NCI-H1048 (cell line): ENCODE data around the gene TTC7B.

ENCODE experiments used
- DNase-seq: peaks from one replicate; lab custom pipeline; 2025; lab: John Stamatoyannopoulos, UW

The TTC7B gene

DNA sequence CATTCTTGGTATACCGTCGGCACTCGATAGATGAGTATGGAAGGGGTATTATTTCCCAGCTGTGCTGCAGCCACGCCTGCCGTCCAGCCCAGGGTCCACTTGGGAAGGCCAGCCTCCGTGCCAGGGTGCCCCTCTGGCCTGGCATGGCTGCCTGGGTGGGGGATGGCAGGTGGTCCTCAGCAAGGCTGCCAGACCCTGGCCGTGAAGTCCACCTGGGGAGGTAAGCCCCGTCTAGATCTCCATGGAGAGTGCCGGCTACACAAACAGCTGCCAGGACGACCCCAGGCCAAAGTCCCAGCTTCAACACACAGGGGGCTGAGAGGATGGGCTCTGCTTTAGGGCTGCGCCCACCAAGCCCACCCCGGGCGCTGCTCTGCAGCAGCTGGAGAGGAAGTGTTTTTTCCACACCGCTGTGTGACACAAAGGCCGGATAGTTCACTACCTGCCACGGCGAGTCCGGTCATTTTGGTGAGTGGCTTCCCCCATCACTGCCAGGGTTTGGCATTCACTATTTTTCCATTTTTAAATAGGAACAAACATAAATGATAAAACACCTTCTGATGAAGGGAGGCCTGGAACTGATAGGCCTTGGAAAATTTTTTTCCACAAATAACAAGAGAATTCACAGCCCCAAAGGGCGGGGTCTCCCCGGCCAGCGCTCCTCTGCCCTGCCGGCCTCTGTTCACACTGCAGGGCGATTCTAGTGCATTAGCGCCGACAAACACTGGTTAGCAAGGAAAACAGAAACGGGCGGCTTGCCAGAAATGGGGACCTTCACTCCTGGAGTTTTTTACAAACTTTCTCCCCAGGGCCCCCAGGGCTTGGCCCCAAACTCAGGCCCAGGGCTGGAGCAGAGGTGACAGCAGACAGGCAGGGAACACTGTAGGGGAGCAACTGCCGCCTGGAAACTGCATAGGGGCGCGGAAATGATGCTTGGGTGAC is 257.9 kb downstream of the TTC7B start:
- DNase-seq: no peak

DNA sequence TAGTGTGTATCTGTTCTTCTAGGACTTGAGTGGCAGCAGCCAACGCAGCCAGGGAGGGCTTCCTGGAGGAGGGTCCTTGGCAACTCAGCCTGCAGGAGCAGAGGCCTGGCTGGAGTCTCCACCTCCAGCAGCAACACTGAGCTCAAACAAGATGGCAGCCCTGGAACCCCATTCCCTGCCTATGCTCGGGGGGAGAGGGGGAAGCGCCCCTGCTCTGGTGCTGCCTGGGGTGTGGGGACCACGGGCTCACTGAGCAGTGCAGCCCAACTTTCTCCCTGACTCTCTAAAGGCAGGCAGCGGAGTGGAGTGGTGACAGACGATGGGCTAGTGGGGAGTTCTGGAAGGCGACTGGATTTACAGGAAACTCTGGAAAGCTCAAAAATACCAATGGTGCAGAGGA is 258.7 kb downstream of the TTC7B start:
- DNase-seq: no peak

DNA sequence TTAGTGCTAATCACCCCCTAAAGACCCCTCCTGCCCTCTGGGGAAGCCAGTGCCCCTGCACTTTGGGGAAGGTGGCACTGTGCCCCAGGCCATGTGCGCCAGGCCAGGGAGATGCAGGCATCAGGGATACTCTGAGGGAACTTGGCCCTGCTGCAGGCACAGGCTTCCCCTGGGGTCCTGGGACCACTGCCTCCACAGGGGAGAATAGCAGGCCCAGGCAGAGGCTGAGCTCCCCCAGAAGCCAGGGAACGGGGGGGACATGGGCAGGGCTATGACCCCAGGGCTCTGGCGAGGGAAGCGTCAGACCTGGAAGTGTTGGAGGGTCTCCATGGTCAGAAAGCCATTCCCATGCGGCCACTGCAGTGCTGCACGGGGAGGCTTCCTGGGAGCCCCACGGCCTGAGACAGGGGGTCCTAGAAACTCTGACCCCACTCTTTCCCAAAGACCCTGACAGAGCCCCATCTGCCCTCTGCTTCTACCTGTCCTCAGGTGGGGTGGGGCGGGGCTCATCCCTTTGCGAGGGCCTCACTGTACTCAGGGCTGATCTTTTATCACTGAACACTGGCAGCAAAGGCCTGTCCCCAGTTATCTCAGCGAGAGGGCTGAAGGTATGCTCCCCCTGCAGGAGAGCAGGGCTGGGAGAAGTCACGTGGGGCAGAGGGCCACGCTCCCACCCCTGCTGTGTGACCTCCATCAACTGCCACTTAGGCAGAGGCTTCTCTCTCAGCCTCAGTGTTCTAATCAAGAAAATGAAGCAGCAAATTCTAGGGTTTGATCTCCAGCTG is 259.4 kb downstream of the TTC7B start:
- no peak for DNase-seq

DNA sequence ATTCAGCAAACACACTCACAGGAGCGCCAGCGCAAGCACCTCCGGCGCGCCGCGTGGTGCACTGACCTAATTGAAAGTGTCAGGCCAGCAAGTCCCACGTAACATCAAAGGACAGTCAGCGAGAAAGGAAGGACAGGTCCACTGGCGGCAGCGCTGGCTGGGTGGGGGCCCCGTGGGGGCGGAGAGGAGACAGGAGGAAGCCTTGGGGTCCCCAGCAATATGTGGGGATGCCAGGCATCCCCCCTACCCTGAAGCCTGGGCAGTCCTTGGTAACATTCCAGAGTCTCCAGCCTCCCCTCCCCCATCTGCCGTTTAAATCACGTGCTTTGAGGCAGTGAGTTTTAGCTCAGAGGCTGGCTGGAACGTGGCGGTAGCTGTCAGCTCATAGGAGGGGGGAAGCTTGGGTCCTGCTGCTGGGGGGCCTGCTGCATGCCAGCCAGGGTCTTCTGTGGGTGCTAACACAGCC is 260.2 kb downstream of the TTC7B start:
- DNase-seq: no peak

DNA sequence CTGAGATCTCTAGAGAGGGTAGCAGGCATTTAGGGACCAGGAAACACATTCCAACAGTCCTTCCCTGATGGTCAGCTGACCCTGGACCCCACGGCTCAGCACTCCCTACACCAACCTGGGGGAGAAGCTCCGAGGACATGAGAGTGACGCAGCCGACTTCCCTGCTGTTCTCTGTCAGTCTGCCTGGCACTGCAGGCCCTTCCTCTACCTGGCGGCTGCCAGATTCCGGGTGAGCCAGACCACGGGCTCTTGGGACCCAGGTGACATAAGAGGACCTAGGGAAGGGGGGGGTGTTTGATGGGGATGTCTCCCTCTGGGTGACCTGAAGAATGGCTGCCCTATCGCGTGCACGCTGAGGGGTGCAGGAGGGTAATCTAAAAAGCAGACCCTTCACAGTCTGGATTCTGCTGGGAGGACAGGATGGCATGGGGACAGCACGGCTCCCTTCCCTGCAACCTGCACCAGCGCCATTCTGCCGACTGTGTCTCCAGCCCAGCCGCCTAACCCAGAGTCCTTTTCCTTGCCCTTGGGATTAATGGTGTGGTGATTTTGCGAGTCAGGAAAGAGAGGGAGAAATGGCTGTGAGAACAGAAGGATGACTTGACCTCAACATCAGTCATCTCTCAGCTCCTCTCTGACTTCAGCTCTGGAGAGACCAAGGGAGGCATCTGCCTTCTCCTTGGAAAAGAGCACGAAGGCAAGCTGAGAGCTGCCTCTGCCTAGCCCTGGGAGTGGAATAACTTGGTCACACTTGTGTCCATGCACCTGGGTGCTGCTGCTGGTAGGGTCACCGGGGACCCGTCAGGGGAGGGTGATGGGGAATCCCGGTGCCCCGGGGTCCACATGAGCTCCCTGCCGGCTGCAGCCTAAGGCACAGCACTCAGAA is 260.9 kb downstream of the TTC7B start:
- DNase-seq: no peak

DNA sequence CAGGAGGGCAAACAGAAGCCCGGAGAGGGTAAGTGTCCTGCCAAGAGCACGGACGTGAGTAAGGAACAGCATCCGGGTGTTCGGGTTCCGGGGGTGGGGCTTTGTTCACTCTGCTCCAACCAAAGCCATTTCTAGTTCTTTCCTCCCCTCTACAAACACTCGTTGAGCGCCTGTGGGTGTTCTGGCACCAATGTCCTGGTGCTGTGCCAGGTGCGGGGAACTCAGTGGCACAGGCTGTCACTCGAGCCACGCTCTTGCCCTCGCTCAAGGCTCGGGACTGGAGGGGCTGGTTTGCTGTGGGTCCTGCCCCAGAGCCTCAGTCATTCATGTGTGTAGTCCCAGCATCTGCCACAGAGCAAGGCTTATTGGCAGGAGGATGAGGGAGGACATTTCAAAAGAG is 261.9 kb downstream of the TTC7B start:
- no peak for DNase-seq

DNA sequence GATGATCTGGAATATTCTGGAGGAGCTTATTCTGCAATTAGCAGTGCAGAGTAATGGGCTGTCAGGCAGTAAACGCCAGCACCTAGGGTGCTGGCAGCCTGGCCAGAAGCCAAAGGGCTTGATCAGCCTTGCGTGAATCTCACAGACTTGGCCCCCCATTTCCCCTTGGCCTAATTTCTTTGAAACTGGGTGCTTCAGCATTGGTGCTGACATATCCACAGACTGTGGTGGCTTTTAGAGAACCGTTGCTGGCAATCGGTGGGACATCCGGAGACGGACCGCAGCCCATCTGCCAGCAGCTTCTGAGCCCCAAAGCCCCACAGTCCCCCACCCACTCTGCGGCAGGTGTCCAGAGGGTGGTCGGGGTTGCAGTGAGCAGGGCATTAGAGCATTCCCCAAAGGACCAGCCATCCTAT is 262.3 kb downstream of the TTC7B start:
- DNase-seq: no peak

DNA sequence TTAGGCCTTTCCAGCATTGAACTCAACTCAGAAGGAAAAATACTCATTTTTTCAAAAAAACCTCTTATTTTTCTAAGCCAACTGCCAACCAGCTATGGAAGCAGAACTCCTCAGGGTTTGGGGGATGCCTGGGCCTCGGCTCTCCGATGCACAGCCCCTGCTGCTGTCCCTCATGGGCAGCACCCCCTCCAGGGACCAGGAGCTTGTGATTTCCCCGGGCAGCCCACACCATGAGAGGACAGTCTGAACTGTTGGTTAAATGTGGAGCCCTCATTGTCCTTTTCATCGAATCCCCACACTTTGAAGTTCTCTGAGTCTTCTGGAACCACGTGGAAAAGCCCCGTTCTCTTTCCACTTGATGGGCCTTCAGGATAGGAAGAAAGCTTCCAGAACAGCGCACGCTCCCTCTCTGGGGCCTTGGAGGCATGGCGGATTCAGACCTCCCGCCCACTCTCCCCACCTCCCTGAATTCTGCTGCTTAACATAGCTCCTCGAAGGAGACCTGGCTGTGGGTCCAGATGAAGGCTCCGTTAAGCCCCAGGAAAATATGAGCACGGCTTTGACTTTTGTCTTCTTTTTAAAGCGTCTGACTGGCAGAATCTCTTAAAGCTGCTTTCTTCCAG is 262.8 kb downstream of the TTC7B start:
- DNase-seq: no peak

DNA sequence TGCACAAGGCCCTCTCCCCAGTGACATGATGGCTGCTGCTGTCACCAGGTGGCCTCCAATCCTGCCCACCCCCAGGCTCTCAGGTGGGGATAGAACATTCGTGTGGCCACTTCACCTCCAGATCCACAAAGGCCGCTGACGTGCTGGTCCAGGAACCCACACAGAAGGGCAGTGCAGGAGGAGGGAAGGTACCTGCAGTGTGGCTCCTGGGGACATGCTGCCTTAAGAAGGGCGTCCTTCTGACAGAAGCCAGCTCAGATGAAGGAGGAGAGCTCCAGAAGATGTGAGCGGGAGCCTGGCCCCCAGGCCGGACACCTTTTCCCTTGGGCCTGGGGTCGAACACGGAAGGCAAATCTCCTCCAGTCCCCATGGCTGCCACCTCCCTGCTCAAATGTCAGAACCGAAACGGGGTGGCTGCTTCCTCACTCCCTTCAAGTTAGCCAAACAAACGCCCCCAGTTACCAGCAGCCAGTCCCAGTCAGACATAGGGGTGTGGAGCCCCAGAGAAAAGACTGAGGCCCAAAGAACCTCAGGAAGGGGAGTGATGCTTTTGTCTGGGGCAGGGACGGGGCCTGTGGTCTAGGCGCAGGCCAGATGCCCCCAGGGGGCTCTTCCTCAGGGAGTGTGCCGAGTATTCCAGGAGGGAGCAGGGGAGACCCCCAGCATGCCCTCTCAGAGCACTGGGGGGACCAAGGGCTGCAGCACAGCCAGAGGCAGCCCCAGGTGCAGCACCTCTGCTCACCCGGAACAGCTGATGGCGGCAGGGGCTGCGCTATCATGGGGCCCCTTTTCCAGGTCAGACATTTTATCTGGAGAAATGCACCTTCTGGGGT is 263.5 kb downstream of the TTC7B start:
- no peak for DNase-seq

DNA sequence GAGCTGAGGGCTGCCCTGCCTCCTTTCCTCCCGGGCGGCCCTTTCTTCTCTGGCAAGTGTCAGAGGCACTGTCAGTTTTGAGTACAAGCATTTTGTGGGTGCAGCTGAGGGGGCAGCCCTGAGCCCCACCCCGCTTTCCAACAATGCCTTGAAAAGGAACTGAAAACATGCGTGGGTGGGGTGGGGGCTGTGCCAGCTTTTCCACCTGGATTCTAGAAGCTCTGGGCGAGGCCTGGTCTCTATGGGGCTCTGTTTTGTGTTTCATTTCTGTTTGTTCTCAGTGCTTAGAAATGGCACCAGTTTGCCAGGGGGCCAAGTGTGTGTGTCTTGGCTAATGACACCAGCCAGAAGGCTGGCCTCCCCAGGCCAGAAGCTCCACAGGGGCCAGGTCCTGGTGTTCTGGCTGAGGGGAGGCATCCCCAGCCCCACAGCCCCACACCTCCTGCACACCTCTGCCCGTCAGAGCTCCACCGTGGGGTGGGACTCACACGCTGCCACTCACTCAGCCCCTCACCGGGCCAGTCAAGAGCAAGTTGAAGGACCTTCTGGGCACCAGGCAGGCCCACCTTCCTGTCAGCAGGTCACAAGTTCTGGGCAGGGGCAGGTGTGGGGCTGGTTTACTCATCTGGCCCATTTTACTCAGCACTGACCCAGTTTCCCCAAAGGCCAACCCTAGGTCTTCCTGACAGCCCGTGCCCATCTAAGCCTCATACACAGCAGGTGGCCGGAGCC is 264.3 kb downstream of the TTC7B start:
- DNase-seq: no peak

DNA sequence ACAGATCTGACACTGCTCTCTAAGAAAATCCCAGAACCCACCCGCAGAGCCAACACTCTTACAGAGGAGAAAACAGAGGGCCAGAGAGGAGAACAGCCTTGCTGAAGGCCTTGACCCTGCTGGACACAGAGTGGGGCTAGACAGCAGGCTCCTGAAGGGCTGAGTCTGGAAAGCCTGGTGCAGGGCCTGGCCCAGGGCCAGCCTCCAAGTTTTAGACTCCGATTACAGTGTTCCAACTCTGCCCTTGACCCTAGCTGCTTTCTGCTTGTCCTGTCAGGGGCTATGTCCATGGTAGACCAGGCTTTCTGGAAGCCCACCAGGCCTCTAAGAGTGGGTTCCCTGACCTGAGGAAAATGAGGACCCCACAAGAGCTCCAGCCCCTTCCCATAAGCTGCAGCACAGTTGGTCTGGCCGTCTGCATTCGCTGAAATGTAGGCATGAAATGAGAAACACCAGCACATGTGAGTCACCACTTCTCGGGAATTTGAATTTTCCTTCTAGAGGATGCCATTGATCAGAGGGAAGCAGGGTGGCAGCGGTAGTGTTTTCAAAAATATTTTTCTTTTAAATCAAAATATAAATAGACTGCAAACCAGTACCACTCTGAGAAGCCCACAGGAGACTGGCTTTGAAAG is 265.0 kb downstream of the TTC7B start:
- DNase-seq: no peak

DNA sequence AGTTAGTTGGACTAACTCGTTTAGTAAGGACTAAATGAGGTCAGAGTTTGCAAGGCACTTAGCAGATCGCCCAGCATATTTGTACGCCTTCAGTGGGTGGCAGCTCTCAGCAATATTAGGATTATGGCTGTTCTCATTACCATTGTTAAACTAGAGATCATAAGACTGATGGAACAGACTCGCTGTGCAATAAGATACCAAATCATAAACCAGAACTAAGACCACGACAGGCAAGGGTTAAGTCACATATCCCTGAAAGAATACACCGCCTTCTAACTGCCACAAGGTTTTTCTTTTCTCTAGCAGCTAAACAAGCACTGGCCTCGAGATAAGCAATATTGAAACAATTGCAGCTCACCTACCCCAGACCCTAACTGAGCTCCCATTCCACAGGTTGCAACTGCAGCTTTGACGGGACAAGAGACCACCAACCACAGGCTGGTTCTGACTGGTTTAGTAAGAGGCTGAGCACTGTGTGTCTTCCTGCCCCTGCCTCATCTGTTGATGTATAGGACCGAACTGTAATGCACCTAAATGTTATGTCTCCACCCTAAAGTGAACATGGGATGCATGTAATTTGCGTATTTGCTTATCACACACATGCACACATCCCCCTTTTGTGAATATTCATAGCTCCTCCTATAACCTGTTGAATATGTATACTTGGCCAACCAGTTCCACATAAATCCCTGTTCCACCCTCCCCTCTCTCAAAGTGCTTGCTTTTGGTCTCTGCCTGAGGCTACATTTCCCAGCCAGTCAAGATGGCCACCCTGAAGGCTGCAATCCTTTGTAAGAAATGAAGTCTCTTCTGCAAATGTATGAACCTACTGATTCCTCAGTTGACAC is 266.2 kb downstream of the TTC7B start:
- no peak for DNase-seq

DNA sequence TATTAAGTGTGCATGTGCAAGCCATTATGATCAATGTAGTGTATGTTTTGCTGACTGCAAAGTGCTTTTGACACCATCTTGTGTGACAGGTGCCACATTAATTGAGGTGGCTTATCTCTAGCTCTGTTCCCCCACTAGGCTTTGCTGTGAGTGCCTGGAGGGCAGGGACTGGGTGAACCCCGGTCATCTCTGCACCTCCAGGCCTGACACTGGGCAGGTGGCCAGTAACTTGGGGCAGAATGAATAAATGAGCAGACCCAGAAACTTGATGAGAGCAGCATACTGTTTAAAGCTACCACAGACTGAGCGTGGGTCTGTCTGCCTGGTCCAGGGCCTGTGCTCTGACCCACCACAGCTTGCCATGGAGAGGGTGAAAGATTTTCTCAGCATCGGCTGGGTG is 267.8 kb downstream of the TTC7B start:
- no peak for DNase-seq

DNA sequence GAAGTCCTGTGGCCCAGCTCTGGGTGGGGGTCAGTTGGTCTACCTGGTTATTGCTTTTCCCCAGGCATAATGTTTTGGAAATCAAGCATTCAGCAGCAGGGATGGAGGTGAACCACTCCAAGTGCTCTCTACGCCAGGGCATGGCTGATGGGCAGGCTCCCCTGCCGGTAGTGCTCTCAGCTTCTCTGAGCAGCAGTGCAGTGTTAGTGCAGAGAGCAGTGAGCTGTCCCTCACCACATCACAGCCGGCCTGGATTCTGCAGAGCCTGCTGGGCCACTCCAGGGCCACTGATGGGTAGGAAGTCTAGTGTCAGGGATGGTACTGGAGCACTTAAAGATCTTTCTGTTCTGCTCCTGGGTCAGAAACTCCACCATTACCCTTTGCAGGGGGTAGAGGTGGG is 268.3 kb downstream of the TTC7B start:
- no peak for DNase-seq

DNA sequence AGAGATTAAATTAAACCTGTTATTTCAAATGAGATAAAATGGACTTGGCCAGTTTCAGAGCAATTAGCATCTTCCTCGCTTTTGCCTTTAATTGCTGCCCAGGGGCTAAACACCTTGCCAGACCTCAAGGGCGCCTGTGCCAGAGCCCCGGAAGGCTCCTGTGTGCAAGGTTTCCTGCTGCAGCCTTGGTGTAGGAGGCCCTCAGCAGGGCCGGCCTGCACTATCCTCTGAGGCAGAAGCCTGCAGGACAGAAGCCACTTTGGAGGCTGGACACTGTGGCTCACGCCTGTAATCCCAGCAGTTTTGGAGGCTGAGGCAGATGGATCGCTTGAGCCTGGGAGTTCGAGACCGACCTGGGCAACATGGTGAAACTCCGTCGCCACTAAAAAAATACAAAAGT is 269.0 kb downstream of the TTC7B start:
- no peak for DNase-seq

DNA sequence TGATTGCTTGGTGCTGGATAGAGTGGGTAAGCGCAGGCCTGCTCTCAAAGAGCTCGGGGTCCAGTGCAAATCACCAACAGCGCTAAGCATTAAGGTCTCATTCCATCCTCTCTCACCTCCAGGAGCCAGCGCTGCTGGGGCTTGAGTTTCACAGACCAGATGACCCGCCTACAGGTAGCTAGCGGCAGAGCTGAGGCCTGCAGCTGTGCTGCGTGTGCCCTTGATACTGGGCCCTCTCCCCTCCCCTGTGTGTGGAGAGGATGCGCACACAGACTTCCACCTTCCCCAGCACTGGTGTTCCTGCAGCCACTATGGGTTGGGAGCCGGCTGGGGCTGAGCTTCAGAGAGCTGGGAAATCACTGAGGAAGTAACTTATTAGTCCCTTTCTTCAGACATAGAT is 269.5 kb downstream of the TTC7B start:
- DNase-seq: no peak

DNA sequence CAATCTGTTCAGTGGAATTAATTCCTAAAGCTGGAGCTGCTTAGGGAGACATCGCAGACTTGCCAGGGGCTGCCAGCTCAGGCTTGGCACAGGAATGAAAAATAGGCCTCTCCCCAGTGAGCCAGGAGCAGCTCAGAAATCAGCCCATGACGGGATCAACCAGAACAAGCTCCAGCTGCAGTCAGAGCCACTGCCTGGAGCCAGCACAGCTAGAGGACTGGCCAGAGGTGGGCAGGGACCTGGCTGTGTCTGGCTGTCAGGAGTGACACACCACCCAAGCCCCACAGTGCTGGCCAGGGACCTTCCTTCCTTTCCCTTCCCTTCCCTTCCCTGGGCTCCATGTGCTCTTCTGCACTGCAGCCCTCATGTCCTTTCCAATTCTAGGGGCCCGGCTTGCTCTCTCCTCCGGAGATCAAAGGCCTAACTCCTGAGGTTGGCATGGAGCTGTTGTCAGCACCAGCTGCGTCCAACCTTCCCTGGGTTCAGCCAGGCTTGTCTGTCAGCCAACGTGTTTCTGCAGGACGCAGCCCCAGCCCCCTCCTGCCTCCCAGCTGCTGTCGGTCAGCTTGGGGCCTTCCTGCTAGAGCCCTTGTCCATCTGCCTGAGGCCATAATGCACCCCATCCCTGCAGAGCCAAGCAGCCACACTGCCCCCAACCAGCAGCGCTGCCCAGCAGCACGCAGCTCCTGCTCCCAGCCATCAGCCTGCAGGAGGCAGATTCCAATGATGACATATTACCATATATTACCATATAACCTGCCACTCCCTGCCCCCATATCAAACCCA is 270.1 kb downstream of the TTC7B start:
- DNase-seq: no peak

DNA sequence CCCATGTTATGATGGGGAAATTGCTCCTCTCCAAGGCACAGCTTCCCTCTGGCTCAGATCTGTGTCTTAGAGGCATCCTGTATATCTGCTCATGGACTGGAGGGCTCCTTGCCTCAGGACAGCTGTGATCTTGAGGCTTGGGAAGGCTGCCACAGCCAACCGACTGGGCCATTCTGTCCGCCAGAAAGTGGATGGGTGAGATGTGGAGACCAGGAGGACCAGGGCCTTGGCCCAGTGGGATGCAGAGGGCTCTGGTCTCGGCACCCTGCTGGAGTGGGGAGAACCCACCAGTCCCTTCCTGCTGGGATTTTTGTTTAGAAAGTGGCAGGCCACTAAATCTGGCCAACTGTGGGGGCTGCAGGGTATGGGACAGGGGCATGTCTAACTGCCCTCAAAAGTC is 270.8 kb downstream of the TTC7B start:
- DNase-seq: no peak
